Measurements from ENCODE around the gene ATAD5. TPM values are rescaled to one million over a fixed set of nuclear protein-coding genes. Genes with fewer than 3 reads are reported as not detected.

The ATAD5 gene
- total and polyA plus RNA-seq, 2 of the 13 experiments (the other 11 are each of a cell fraction or from before 2014, with no cell fraction given): 1.8 to 10.7 TPM

GRCh38 chr17:30915833-30916611 is 84.3 kb downstream of the ATAD5 start (continued):
- TF ChIP-seq, protein P1, sequence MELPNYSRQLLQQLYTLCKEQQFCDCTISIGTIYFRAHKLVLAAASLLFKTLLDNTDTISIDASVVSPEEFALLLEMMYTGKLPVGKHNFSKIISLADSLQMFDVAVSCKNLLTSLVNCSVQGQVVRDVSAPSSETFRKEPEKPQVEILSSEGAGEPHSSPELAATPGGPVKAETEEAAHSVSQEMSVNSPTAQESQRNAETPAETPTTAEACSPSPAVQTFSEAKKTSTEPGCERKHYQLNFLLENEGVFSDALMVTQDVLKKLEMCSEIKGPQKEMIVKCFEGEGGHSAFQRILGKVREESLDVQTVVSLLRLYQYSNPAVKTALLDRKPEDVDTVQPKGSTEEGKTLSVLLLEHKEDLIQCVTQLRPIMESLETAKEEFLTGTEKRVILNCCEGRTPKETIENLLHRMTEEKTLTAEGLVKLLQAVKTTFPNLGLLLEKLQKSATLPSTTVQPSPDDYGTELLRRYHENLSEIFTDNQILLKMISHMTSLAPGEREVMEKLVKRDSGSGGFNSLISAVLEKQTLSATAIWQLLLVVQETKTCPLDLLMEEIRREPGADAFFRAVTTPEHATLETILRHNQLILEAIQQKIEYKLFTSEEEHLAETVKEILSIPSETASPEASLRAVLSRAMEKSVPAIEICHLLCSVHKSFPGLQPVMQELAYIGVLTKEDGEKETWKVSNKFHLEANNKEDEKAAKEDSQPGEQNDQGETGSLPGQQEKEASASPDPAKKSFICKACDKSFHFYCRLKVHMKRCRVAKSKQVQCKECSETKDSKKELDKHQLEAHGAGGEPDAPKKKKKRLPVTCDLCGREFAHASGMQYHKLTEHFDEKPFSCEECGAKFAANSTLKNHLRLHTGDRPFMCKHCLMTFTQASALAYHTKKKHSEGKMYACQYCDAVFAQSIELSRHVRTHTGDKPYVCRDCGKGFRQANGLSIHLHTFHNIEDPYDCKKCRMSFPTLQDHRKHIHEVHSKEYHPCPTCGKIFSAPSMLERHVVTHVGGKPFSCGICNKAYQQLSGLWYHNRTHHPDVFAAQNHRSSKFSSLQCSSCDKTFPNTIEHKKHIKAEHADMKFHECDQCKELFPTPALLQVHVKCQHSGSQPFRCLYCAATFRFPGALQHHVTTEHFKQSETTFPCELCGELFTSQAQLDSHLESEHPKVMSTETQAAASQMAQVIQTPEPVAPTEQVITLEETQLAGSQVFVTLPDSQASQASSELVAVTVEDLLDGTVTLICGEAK (IDR thresholded peaks at IDR 0.05): no peak
- TF ChIP-seq, protein P1 (CRISPR knock-in tag; IDR thresholded peaks at IDR 0.05): no peak
- TF ChIP-seq ZIK1 (CRISPR knock-in tag; IDR thresholded peaks at IDR 0.05; ENCODE audit: borderline replicate concordance, low read depth): no peak
- peak; percentile 66; the same call in 1 of the 2 replicates for TF ChIP-seq DPF2 (CRISPR knock-in tag; IDR thresholded peaks at IDR 0.05; ENCODE audit: borderline replicate concordance, low read depth)
- TF ChIP-seq HNF1B (CRISPR knock-in tag; IDR thresholded peaks at IDR 0.05): no peak
- TF ChIP-seq ZNF879 (CRISPR knock-in tag; IDR thresholded peaks at IDR 0.05): no peak
- TF ChIP-seq ZNF160 (CRISPR knock-in tag; IDR thresholded peaks at IDR 0.05): no peak
- TF ChIP-seq HNF1A (IDR thresholded peaks at IDR 0.05; ENCODE audit: low read depth): peak; percentile 28; the same call in 1 of the 2 replicates
- no peak for TF ChIP-seq HNF1A (CRISPR knock-in tag; IDR thresholded peaks at IDR 0.05; ENCODE audit: borderline replicate concordance)
- TF ChIP-seq ZNF660 (CRISPR knock-in tag; IDR thresholded peaks at IDR 0.05; ENCODE audit: borderline replicate concordance, low read depth): no peak
- TF ChIP-seq NR3C1 (CRISPR knock-in tag; IDR thresholded peaks at IDR 0.05): no peak
- TF ChIP-seq, protein P2, sequence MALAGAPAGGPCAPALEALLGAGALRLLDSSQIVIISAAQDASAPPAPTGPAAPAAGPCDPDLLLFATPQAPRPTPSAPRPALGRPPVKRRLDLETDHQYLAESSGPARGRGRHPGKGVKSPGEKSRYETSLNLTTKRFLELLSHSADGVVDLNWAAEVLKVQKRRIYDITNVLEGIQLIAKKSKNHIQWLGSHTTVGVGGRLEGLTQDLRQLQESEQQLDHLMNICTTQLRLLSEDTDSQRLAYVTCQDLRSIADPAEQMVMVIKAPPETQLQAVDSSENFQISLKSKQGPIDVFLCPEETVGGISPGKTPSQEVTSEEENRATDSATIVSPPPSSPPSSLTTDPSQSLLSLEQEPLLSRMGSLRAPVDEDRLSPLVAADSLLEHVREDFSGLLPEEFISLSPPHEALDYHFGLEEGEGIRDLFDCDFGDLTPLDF (CRISPR knock-in tag; IDR thresholded peaks at IDR 0.05): no peak
- no peak for TF ChIP-seq ERF (CRISPR knock-in tag; IDR thresholded peaks at IDR 0.05)

Data from HepG2 (cell line).